ENCODE measurements around the gene TH. TPM values are rescaled to one million over a fixed set of nuclear protein-coding genes. Genes with fewer than 3 reads are reported as not detected.

TH gene
- total RNA-seq, 1 experiment from 2014 or later = not detected

DNA sequence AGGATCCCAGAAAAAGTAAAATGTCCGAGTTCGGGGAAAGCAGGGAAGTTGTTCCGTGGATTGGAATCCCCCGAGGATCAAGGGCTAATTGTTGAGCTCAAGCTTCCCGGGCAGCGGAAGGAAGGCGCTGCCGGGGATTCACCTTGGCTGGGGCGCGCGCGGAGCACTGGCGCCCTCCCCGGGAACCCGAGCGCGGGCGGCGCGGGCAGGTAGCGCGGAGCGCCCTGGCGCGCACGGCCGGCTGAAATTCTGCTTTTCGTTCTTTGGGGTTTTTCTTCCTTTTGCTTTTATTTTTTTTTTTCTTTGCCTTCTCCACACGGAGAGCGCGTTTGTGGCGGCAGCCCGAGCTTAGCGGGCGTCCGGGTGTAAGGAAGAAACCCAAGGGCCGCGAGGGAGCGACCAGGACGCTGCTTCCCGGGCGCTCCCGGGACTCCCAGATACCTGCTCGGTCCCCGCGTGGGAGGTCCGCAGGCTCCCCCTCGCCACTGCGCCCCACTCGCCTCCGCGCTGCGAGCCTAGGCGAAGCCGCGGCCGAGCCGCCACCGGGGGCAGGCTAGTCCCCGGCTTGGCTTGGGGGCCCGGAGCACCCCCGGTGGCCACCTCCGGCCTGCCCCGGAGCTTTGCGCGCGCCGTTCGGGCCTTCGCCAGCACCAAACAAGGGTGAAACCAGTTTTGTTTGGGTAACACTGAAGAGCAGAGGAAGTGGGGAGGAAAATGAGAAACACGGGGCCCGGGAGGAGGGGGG lies 27.6 kb downstream of the TH start:
- Histone ChIP-seq H3K27me3 (replicated peaks; ENCODE audit: control insufficient read depth, insufficient read depth, low read length) (peaks cover 2% of the 10 kb centered on the region), H3K4me1 (peaks cover 10% of the 10 kb centered on the region), H3K4me3 (ENCODE audit: low read depth, low read length) (peak overlapping the region; percentile 35), H3K36me3 (ENCODE audit: control insufficient read depth, insufficient read depth, low read length) (no peaks in the 10 kb centered on the region), H3K9me3 (no peaks in the 10 kb centered on the region)
- CTCF ChIA-PET = interaction anchor here (0.6 to 11.5 kb wide), 16 partner anchors 8 to 267 kb away, joined by 3 to 157 read pairs (median 3); no protein-coding TSS in a partner anchor
- peak in 1 of 2 experiments; percentile 67 for DNase-seq
- BruUV-seq (replicated peaks) = no TSS peak
- intact Hi-C loops (cut with micrococcal nuclease; ENCODE audit: unreplicated experiment) = loop anchor here (2.0 kb wide), 1 partner anchor 59 kb away; no protein-coding TSS in a partner anchor
- Mint-ChIP-seq H3K4me1 (ENCODE audit: low read depth, unreplicated experiment) (peaks cover 9% of the 10 kb centered on the region), H3K27ac (ENCODE audit: unreplicated experiment) (no peak overlapping the region), H3K9me3 (ENCODE audit: unreplicated experiment) (no peaks in the 10 kb centered on the region), H3K4me3 (ENCODE audit: unreplicated experiment) (peak overlapping the region; percentile 59), H3K27me3 (ENCODE audit: insufficient read depth, unreplicated experiment) (peaks cover 26% of the 10 kb centered on the region), H3K36me3 (ENCODE audit: insufficient read depth, unreplicated experiment) (peaks cover 6% of the 10 kb centered on the region)
- POLR2A ChIA-PET = interaction anchor here (0.6 kb wide), 1 partner anchor 106 kb away, joined by 3 read pairs; no protein-coding TSS in a partner anchor
- TF ChIP-seq, protein P1, sequence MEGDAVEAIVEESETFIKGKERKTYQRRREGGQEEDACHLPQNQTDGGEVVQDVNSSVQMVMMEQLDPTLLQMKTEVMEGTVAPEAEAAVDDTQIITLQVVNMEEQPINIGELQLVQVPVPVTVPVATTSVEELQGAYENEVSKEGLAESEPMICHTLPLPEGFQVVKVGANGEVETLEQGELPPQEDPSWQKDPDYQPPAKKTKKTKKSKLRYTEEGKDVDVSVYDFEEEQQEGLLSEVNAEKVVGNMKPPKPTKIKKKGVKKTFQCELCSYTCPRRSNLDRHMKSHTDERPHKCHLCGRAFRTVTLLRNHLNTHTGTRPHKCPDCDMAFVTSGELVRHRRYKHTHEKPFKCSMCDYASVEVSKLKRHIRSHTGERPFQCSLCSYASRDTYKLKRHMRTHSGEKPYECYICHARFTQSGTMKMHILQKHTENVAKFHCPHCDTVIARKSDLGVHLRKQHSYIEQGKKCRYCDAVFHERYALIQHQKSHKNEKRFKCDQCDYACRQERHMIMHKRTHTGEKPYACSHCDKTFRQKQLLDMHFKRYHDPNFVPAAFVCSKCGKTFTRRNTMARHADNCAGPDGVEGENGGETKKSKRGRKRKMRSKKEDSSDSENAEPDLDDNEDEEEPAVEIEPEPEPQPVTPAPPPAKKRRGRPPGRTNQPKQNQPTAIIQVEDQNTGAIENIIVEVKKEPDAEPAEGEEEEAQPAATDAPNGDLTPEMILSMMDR (IDR thresholded peaks at IDR 0.05; ENCODE audit: insufficient read depth in 1 of 2, low read depth in 1 of 2, low read length in 1 of 2, severe bottlenecking in 1 of 2, unreplicated experiment in 1 of 2) = peak; percentile 16 to 20

DNA sequence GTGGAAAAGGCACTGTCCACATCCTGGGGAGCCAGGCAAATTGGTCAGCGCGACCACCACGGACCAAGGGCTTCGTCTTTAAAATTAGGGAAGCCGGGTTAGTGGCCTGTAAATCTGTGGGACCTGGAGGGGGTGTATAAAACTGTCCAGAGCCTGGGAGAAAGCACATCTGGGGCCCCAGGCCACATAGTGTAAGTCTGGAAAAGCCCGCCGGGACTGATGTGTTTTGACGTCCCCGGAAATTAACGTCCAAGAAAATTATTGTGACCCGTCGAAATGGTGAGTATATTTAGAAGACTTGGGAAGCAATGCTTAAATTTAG lies 28.2 kb downstream of the TH start:
- CTCF ChIA-PET = interaction anchor here (0.6 to 11.5 kb wide), 17 partner anchors 8 to 267 kb away, joined by 3 to 157 read pairs (median 3); no protein-coding TSS in a partner anchor
- no peaks in the 10 kb centered on the region for H3K36me3 ChIP-seq (ENCODE audit: control insufficient read depth, insufficient read depth, low read length)
- Mint-ChIP-seq H3K27me3 (ENCODE audit: insufficient read depth, unreplicated experiment) (peaks cover 27% of the 10 kb centered on the region), H3K27ac (ENCODE audit: unreplicated experiment) (no peak overlapping the region), H3K9me3 (ENCODE audit: unreplicated experiment) (no peaks in the 10 kb centered on the region), H3K36me3 (ENCODE audit: insufficient read depth, unreplicated experiment) (peaks cover 7% of the 10 kb centered on the region), H3K4me3 (ENCODE audit: unreplicated experiment) (peak overlapping the region; percentile 59), H3K4me1 (ENCODE audit: low read depth, unreplicated experiment) (peaks cover 9% of the 10 kb centered on the region)
- H3K4me3 ChIP-seq (ENCODE audit: low read depth, low read length) = no peak overlapping the region
- TF ChIP-seq, protein P1 (IDR thresholded peaks at IDR 0.05; ENCODE audit: insufficient read depth in 1 of 2, low read depth in 1 of 2, low read length in 1 of 2, severe bottlenecking in 1 of 2, unreplicated experiment in 1 of 2) = no peak
- BruUV-seq (replicated peaks) = no TSS peak
- no peak for DNase-seq
- H3K27me3 ChIP-seq (replicated peaks; ENCODE audit: control insufficient read depth, insufficient read depth, low read length) = peaks cover 2% of the 10 kb centered on the region
- H3K9me3 ChIP-seq = no peaks in the 10 kb centered on the region
- intact Hi-C loops (cut with micrococcal nuclease; ENCODE audit: unreplicated experiment) = loop anchor here (2.0 kb wide), 1 partner anchor 59 kb away; no protein-coding TSS in a partner anchor
- H3K4me1 ChIP-seq = peaks cover 10% of the 10 kb centered on the region
- POLR2A ChIA-PET = no interaction called here

DNA sequence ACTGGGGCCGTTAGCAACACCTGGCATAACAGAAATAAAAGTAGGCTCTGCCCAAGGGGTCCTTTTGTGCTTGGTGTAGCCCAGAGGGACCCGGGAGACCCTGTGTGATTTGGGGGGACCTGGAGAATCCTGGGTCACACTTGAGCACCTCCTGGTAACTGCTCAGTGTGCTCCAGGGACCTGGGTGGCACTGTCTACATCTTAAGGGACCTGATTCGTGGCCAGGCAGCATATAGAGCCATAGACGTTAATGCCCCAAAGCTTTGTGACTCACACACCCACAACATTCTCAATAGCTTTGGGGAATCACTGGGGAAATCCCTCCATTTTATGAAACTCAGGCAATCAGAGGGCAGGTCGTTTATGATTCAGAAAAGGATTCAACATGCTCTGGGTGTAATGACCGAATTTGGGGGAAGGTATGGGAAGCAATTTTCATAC lies 28.8 kb downstream of the TH start:
- no peak for DNase-seq
- peak overlapping the region; percentile 24 for H3K27ac Mint-ChIP-seq (ENCODE audit: unreplicated experiment)
- peaks cover 30% of the 10 kb centered on the region for H3K27me3 Mint-ChIP-seq (ENCODE audit: insufficient read depth, unreplicated experiment)
- TF ChIP-seq, protein P1 (IDR thresholded peaks at IDR 0.05; ENCODE audit: insufficient read depth in 1 of 2, low read depth in 1 of 2, low read length in 1 of 2, severe bottlenecking in 1 of 2, unreplicated experiment in 1 of 2) = no peak
- no peak overlapping the region for H3K4me3 ChIP-seq (ENCODE audit: low read depth, low read length)
- ChIA-PET POLR2A (no interaction called here), CTCF (interaction anchor here (1.0 to 11.5 kb wide), 8 partner anchors 8 to 490 kb away, joined by 3 to 157 read pairs (median 3); no protein-coding TSS in a partner anchor)
- peaks cover 10% of the 10 kb centered on the region for H3K4me1 ChIP-seq
- H3K4me3 Mint-ChIP-seq (ENCODE audit: unreplicated experiment) = peak overlapping the region; percentile 52
- no peaks in the 10 kb centered on the region for H3K36me3 ChIP-seq (ENCODE audit: control insufficient read depth, insufficient read depth, low read length)
- H3K9me3 ChIP-seq = no peaks in the 10 kb centered on the region
- intact Hi-C loops (cut with micrococcal nuclease; ENCODE audit: unreplicated experiment) = loop anchor here (2.0 kb wide), 1 partner anchor 60 kb away; no protein-coding TSS in a partner anchor
- H3K36me3 Mint-ChIP-seq (ENCODE audit: insufficient read depth, unreplicated experiment) = peaks cover 13% of the 10 kb centered on the region
- H3K27me3 ChIP-seq (replicated peaks; ENCODE audit: control insufficient read depth, insufficient read depth, low read length) = peaks cover 2% of the 10 kb centered on the region
- H3K4me1 Mint-ChIP-seq (ENCODE audit: low read depth, unreplicated experiment) = peaks cover 9% of the 10 kb centered on the region
- no peaks in the 10 kb centered on the region for H3K9me3 Mint-ChIP-seq (ENCODE audit: unreplicated experiment)
- BruUV-seq (replicated peaks) = no TSS peak
